Heart right ventricle (tissue), 16 donors: Measurements from ENCODE around the gene TMEM126A. TPM values are rescaled to one million over a fixed set of nuclear protein-coding genes. Genes with fewer than 3 reads are reported as not detected.

Experiments
- ATAC-seq, 8 donors: fragments of 200-7000 bp; cut with Tn5 transposase; one replicate each; pipeline ENCODE4 v1.9.1; 2020; ENCODE audit warnings: mild to moderate bottlenecking in 8 of 8, moderate library complexity in 8 of 8, moderate number of reproducible peaks in 1 of 8
- DNase-seq, 2 donors: peaks; one replicate each; pipeline ENCODE4 v3.0.0-alpha.2; 2020
- H3K27ac ChIP-seq, 10 donors: fragments of 200-600 bp; sonication (generic) in 2 of 10; one replicate each; pipeline versions ENCODE4 v1.5.0 to v1.8.0; 2020 to 2022; ENCODE audit warnings: mild to moderate bottlenecking in 3 of 10
- H3K27me3 ChIP-seq, 7 donors: fragments of 200-600 bp; one replicate each; pipeline ENCODE4 v1.8.0; 2021 to 2022; ENCODE audit warnings: mild to moderate bottlenecking in 2 of 7
- H3K36me3 ChIP-seq, 9 donors: fragments of 200-600 bp; sonication (generic) in 1 of 9; one replicate each; pipeline versions ENCODE4 v1.5.0 to v1.8.0; 2020 to 2022; ENCODE audit warnings: mild to moderate bottlenecking in 2 of 9
- H3K4me1 ChIP-seq, 9 donors: fragments of 200-600 bp; sonication (generic) in 1 of 9; one replicate each; pipeline versions ENCODE4 v1.5.0 to v1.8.0; 2020 to 2022; ENCODE audit warnings: mild to moderate bottlenecking in 4 of 9
- H3K4me3 ChIP-seq, 10 donors: fragments of 200-600 bp; sonication (generic) in 2 of 10; one replicate each; pipeline versions ENCODE4 v1.5.0 to v1.8.0; 2020 to 2022; ENCODE audit warnings: mild to moderate bottlenecking in 7 of 10, moderate library complexity in 2 of 10
- H3K9me3 ChIP-seq, 11 donors: fragments of 200-600 bp in 10 of 11; sonication (generic) in 2 of 11; one replicate each; pipeline versions ENCODE4 v1.5.0 to v1.8.0; 2013 to 2022; ENCODE audit warnings: mild to moderate bottlenecking in 2 of 11, control low read depth in 1 of 11, moderate library complexity in 1 of 11
- CTCF ChIP-seq, 9 donors: fragments of 200-600 bp; sonication (generic) in 2 of 9; IDR thresholded peaks; one replicate each; pipeline versions ENCODE4 v1.5.0 to v1.8.0; 2021 to 2022; ENCODE audit warnings: antibody characterized with exemption in 9 of 9, mild to moderate bottlenecking in 5 of 9, moderate library complexity in 1 of 9
- WGBS, 2 donors: extraction: QIAGEN DNeasy Blood & Tissue Kit; methylation state at CpG; one replicate each; pipeline ENCODE4 v1.1.7; 2013; ENCODE audit warnings: inconsistent platforms in 1 of 2; 5-methylcytosine and 5-hydroxymethylcytosine counted together
- intact Hi-C, 10 donors: fragments of 100-400 bp; cut with DNase I; formaldehyde crosslinking; loops; one replicate each; pipeline versions ENCODE4 v1.11.1 to v1.14.2; 2022
- polyA plus RNA-seq, 2 donors: library from polyadenylated mRNA; stranded (reverse); fragments of 200-250 nt; gene quantifications; one replicate each; pipeline ENCODE4 v1.2.3, GENCODE V29; 2013
- total RNA-seq, 10 donors: library from RNA; stranded (reverse); fragmentation: NEBNext Ultra II Directional in 3 of 10; extraction: Animal tissue kit (Norgen Biotek cat#: 25700) in 3 of 10; gene quantifications; one replicate each; pipeline versions ENCODE4 v1.2.1 to v1.2.4, GENCODE V29; 2021 to 2023
- donor health status: Arrhythmogenic right ventricular cardiomyopathy.
- donor health status: ischemic (EF 13 %, LVEDD 7.1; RV severe dilation, severe dysfunction).
- donor health status: healthy with polysubstance abuse.
- donor health status: DM: no; HTN: yes; CAD: no.
- donor health status: DM: no; HTN: no; CAD: no.
- donor health status: ischemic (EF 25% LVEDD 6.9; RV normal size, moderate dysfunction).
- donor health status: ischemic (EF 25% LVEDD 5.7; RV mildly dilated, moderate dysfunction).
- donor health status: healthy.
- donor health status: DM: yes; HTN: yes; CAD: no.
- donor health status: Ischemic cardiomyopathy.
- donor health status: ischemic (EF 35%, LVEDD 5.7; RV mildly dilated, moderate dysfunction).
- donor health status: nonischemic (EF 11% LVEDD 7.7; RV severe dilation, severe dysfunction).
- donor health status: DM: yes; HTN: yes; CAD: no.
- donor health status: PGD.
- donor health status: ischemic (EF 29% LVEDD 5.4; RV normal size, mild dysfunction).
- donor health status: nonischemic (EF 23%, LVEDD 6.1; RV moderate dilation, normal function).

The TMEM126A gene
- total and polyA plus RNA-seq, 12 donors = 56.9 to 153 (median 67.6) TPM

- intact Hi-C loops = loop anchor here in 4 of 10 donors (5.0 to 10.0 kb wide), 3 partner anchors 117 to 130 kb away; partner anchors contain the start of gene SYTL2 (in 2 of the 4)
- peaks cover 0 to 13% (median 0%) of the 10 kb centered on the region in 9 donors for H3K4me1 ChIP-seq
- H3K9me3 ChIP-seq = no peaks in the 10 kb centered on the region
- no peaks in the 10 kb centered on the region for H3K27me3 ChIP-seq
- H3K27ac ChIP-seq = no peak overlapping the region
- 89 to 93% methylated on average over 2 of the region's 2 CpGs for WGBS, 2 donors
- no peak for TF ChIP-seq CTCF (IDR thresholded peaks at IDR 0.05)
- no peak for ATAC-seq
- no peak overlapping the region for H3K4me3 ChIP-seq
- H3K36me3 ChIP-seq = peaks cover 0 to 53% (median 0%) of the 10 kb centered on the region in 9 donors
- no peak for DNase-seq
Observed at GRCh38 chr11:85697747-85698146, 50.0 kb downstream of the TMEM126A start.

GRCh38 chr11:85698195-85698594 lies 50.4 kb downstream of the TMEM126A start:
- no peak for TF ChIP-seq CTCF (IDR thresholded peaks at IDR 0.05)
- Histone ChIP-seq H3K27me3 (no peaks in the 10 kb centered on the region), H3K36me3 (peaks cover 0 to 51% (median 0%) of the 10 kb centered on the region in 9 donors), H3K27ac (no peak overlapping the region), H3K4me3 (no peak overlapping the region), H3K4me1 (peaks cover 0 to 13% (median 0%) of the 10 kb centered on the region in 9 donors), H3K9me3 (no peaks in the 10 kb centered on the region)
- intact Hi-C loops = loop anchor here in 4 of 10 donors (5.0 to 10.0 kb wide), 3 partner anchors 117 to 129 kb away; partner anchors contain the start of gene SYTL2 (in 2 of the 4)
- ATAC-seq (no peak), DNase-seq (no peak)
- 86 to 92% methylated on average over 1 of the region's 1 CpG for WGBS, 2 donors

- ATAC-seq = no peak
- WGBS, 2 donors = 77 to 81% methylated on average over 2 of the region's 2 CpGs
- no peak for DNase-seq
- intact Hi-C loops = loop anchor here in 5 of 10 donors (5.0 to 10.0 kb wide), 3 partner anchors 115 to 127 kb away; partner anchors contain the start of gene SYTL2 (in 2 of the 5)
- H3K36me3 ChIP-seq = peaks cover 0 to 42% (median 0%) of the 10 kb centered on the region in 9 donors
- H3K9me3 ChIP-seq = no peaks in the 10 kb centered on the region
- TF ChIP-seq CTCF (IDR thresholded peaks at IDR 0.05) = no peak
- H3K27me3 ChIP-seq = no peaks in the 10 kb centered on the region
- H3K4me1 ChIP-seq = peaks cover 0 to 13% (median 0%) of the 10 kb centered on the region in 9 donors
- H3K4me3 ChIP-seq = no peak overlapping the region
- H3K27ac ChIP-seq = peak overlapping the region in 1 of 10 donors; percentile 64
Observed at GRCh38 chr11:85699957-85700741, 52.4 kb downstream of the TMEM126A start.

DNA sequence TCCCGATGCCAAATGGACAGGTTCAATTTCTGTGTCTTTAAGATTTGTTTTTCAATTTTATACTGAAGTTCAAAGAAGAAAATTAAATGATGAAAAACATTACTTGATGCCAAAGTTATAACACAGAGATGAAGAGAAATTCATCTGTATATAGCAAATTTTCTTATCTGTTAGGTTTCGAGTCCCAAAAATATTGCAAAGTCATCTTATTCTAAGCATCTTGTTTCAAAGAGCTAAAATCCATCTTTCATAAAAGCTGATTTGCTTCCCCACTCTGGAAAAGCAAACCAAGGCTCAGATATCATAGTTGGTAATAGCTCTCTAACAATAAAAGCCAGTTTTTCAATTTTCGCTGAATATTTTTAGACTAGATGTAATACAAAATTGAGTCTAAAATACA lies 57.2 kb downstream of the TMEM126A start:
- 95 to 97% methylated on average over 3 of the region's 3 CpGs for WGBS, 2 donors
- intact Hi-C loops = loop anchor here in 1 of 10 donors (10.0 kb wide), 1 partner anchor 120 kb away; no protein-coding TSS in a partner anchor
- no peaks in the 10 kb centered on the region for H3K9me3 ChIP-seq
- no peak overlapping the region for H3K4me3 ChIP-seq
- ATAC-seq = no peak
- no peaks in the 10 kb centered on the region for H3K27me3 ChIP-seq
- H3K36me3 ChIP-seq = peaks cover 0 to 15% (median 0%) of the 10 kb centered on the region in 9 donors
- TF ChIP-seq CTCF (IDR thresholded peaks at IDR 0.05) = no peak
- H3K27ac ChIP-seq = no peak overlapping the region
- peaks cover 0 to 7% (median 0%) of the 10 kb centered on the region in 9 donors for H3K4me1 ChIP-seq
- DNase-seq = no peak
